Astrocyte (in vitro differentiated cells and primary cell): ENCODE measurements around the gene TP73.

ENCODE experiments used
- CTCF ChIP-seq: IDR thresholded peaks from 2 replicates; pipeline ENCODE4 v1.5.1; 2011; ENCODE audit warnings: low read depth, mild to moderate bottlenecking, inconsistent platforms, low read length, moderate library complexity; ENCODE audit not compliant: insufficient read depth
- EZH2 ChIP-seq: IDR thresholded peaks from 2 replicates; pipeline ENCODE4 v1.6.1; 2012; ENCODE audit warnings: mild to moderate bottlenecking, low read length, inconsistent platforms; ENCODE audit not compliant: insufficient read depth

GRCh38 chr1:3710251-3710650 is 57.9 kb downstream of the TP73 start:
- TF ChIP-seq CTCF (no peak), EZH2 (no peak)
